ENCODE results near the gene OMP. TPM values are rescaled to one million over a fixed set of nuclear protein-coding genes. Genes with fewer than 3 reads are reported as not detected.

OMP gene
- total and polyA plus RNA-seq, 9 donors: 0.55 to 1.8 (median 1.6) TPM; not detected in 4

DNA sequence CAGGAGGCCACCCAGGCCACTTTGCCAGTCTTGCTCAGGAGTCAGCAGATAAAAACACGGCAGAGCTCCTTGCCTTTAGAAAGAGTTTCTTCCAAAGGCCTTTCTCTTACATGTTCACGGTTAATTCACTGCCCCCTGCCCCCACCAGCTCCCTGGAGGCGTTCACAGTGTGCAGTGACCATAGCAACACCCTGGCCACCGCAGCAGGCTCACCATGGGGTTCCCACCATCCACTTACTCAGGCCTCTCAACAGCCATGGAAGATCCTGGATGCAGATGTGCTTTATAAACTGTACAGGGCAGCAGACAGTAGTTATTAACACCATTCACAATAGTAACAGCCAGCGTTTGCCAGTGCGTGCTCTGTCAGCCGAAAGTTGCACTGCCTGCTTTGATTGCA is 14.9 kb downstream of the OMP start:
- WGBS, 3 donors: 77 to 81% (median 77%) methylated on average over 7 of the region's 7 CpGs
- Histone ChIP-seq H3K9me3 (no peaks in the 10 kb centered on the region), H3K27me3 (no peaks in the 10 kb centered on the region), H3K27ac (no peak overlapping the region), H3K4me3 (no peak overlapping the region), H3K4me1 (ENCODE audit: insufficient read depth) (no peaks in the 10 kb centered on the region), H3K36me3 (no peaks in the 10 kb centered on the region)
- intact Hi-C loops (cut with DNase I): no loop called here
- TF ChIP-seq, protein P1, sequence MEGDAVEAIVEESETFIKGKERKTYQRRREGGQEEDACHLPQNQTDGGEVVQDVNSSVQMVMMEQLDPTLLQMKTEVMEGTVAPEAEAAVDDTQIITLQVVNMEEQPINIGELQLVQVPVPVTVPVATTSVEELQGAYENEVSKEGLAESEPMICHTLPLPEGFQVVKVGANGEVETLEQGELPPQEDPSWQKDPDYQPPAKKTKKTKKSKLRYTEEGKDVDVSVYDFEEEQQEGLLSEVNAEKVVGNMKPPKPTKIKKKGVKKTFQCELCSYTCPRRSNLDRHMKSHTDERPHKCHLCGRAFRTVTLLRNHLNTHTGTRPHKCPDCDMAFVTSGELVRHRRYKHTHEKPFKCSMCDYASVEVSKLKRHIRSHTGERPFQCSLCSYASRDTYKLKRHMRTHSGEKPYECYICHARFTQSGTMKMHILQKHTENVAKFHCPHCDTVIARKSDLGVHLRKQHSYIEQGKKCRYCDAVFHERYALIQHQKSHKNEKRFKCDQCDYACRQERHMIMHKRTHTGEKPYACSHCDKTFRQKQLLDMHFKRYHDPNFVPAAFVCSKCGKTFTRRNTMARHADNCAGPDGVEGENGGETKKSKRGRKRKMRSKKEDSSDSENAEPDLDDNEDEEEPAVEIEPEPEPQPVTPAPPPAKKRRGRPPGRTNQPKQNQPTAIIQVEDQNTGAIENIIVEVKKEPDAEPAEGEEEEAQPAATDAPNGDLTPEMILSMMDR (IDR thresholded peaks at IDR 0.05): no peak
- TF ChIP-seq POLR2A (IDR thresholded peaks at IDR 0.05) (no peak), EP300 (IDR thresholded peaks at IDR 0.05) (no peak)
- DNase-seq: no peak

DNA sequence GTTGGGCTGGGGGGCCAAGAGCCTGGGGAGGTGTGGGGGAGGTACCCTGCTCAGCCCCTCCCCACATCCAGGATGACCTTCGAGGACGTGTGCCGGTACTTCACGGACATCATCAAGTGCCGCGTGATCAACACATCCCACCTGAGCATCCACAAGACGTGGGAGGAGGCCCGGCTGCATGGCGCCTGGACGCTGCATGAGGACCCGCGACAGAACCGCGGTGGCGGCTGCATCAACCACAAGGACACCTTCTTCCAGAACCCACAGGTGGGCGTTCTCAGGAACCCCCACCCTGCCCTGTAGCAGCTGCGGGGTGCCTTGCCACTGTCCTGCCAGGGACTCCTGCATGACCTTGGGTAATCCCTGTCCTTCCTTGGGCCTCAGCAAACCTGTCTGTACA is 15.4 kb downstream of the OMP start:
- Histone ChIP-seq H3K9me3 (no peaks in the 10 kb centered on the region), H3K27me3 (no peaks in the 10 kb centered on the region), H3K4me3 (no peak overlapping the region), H3K4me1 (ENCODE audit: insufficient read depth) (no peaks in the 10 kb centered on the region), H3K27ac (no peak overlapping the region), H3K36me3 (no peaks in the 10 kb centered on the region)
- TF ChIP-seq, protein P1 (IDR thresholded peaks at IDR 0.05): no peak
- TF ChIP-seq EP300 (IDR thresholded peaks at IDR 0.05) (no peak), POLR2A (IDR thresholded peaks at IDR 0.05) (no peak)
- intact Hi-C loops (cut with DNase I): no loop called here
- DNase-seq: no peak
- WGBS, 3 donors: 83 to 85% (median 85%) methylated on average over 17 of the region's 17 CpGs

DNA sequence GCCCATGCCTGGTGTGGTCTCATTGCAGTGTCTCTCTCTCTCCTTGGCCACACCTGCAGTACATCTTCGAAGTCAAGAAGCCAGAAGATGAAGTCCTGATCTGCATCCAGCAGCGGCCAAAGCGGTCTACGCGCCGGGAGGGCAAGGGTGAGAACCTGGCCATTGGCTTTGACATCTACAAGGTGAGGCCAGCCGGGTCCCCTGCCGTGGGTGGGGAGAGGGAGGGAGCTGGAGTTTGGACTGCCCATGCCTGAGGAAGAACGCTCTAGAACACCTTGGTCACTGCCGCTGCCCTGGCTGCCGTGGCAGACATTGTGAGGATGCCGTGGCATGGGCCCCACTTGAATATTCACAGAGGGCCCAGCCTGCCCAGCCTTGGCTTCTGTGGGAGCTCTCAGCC is 16.3 kb downstream of the OMP start:
- TF ChIP-seq, protein P1 (IDR thresholded peaks at IDR 0.05): no peak
- TF ChIP-seq EP300 (IDR thresholded peaks at IDR 0.05) (no peak), POLR2A (IDR thresholded peaks at IDR 0.05) (no peak)
- WGBS, 3 donors: 87 to 92% (median 88%) methylated on average over 12 of the region's 12 CpGs
- Histone ChIP-seq H3K4me3 (no peak overlapping the region), H3K9me3 (no peaks in the 10 kb centered on the region), H3K36me3 (no peaks in the 10 kb centered on the region), H3K4me1 (ENCODE audit: insufficient read depth) (no peaks in the 10 kb centered on the region), H3K27ac (no peak overlapping the region), H3K27me3 (no peaks in the 10 kb centered on the region)
- intact Hi-C loops (cut with DNase I): no loop called here
- DNase-seq: no peak

DNA sequence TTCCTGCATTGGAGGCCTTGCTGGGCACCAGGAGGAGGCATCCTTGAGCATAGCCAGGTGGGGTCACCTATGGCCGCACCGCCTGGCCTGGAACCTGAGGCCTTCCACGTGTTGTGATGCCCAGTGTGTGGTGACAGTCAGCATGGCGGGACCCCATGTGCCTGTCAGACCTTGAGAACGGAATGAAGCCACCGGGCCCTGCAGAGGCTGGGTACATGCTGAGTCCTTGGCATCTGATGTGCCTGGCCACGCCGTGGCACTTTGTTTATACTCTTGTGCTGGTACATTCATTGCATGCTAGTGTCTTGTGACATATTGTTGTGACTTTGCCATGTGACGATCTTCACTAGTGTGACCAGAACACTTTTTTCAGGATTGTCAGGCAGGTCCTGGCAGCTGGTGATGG is 16.9 kb downstream of the OMP start:
- 90 to 93% (median 92%) methylated on average over 9 of the region's 9 CpGs for WGBS, 3 donors
- TF ChIP-seq, protein P1 (IDR thresholded peaks at IDR 0.05): no peak
- TF ChIP-seq EP300 (IDR thresholded peaks at IDR 0.05) (no peak), POLR2A (IDR thresholded peaks at IDR 0.05) (no peak)
- H3K36me3 ChIP-seq: no peaks in the 10 kb centered on the region
- no peak overlapping the region for H3K27ac ChIP-seq
- no peak overlapping the region for H3K4me3 ChIP-seq
- no peaks in the 10 kb centered on the region for H3K9me3 ChIP-seq
- no peaks in the 10 kb centered on the region for H3K27me3 ChIP-seq
- H3K4me1 ChIP-seq (ENCODE audit: insufficient read depth): no peaks in the 10 kb centered on the region
- intact Hi-C loops (cut with DNase I): no loop called here
- DNase-seq: no peak
